HepG2 (cell line): ENCODE measurements around the gene PGP. TPM values are rescaled to one million over a fixed set of nuclear protein-coding genes. Genes with fewer than 3 reads are reported as not detected.
A peak's percentile ranks its signal among the peaks of the same experiment; 100 is the strongest.

Source experiments
- ARHGAP35 ChIP-seq: sonication (generic); formaldehyde crosslinking; IDR thresholded peaks from 2 replicates; pipeline ENCODE4 v1.9.0; 2022; ENCODE audit warnings: mild to moderate bottlenecking, inconsistent platforms, moderate library complexity, missing genetic modification reagents, borderline replicate concordance
- ARID4A ChIP-seq: sonication (generic); formaldehyde crosslinking; IDR thresholded peaks from 2 replicates; pipeline ENCODE4 v1.5.0; 2020; ENCODE audit warnings: mild to moderate bottlenecking, missing genetic modification reagents, borderline replicate concordance
- CREB1 ChIP-seq, 2 experiments: fragments of 450-650 bp in 1 of 2; IDR thresholded peaks; 2 replicates each; pipeline ENCODE4 v1.6.1; 2016 to 2017; ENCODE audit warnings: control low read depth in 1 of 2, mild to moderate bottlenecking in 1 of 2, missing compliant biosample characterization in 1 of 2, missing genetic modification characterization in 1 of 2
- MTA1 ChIP-seq: sonication (generic); formaldehyde crosslinking; IDR thresholded peaks from 2 replicates; pipeline ENCODE4 v1.4.0; 2020; ENCODE audit warnings: missing genetic modification reagents, mild to moderate bottlenecking, borderline replicate concordance
- NFIB ChIP-seq: sonication (generic); formaldehyde crosslinking; IDR thresholded peaks from 2 replicates; pipeline ENCODE4 v1.9.0; 2021; ENCODE audit warnings: missing genetic modification reagents, mild to moderate bottlenecking, borderline replicate concordance
- NR2F6 ChIP-seq, 2 experiments: IDR thresholded peaks; 2 replicates each; pipeline ENCODE4 v1.6.1; 2016; ENCODE audit warnings: antibody characterized with exemption in 1 of 2, mild to moderate bottlenecking in 1 of 2
- RCOR2 ChIP-seq: IDR thresholded peaks from 2 replicates; pipeline ENCODE4 v1.6.1; 2016; ENCODE audit warnings: missing biosample characterization, missing genetic modification reagents
- SP1 ChIP-seq, 2 experiments: fragments of 450-650 bp in 1 of 2; sonication (generic) in 1 of 2; formaldehyde crosslinking in 1 of 2; IDR thresholded peaks; 2 replicates each; pipeline versions ENCODE4 v1.4.0 to v1.6.1; 2016 to 2020; ENCODE audit warnings: missing genetic modification reagents in 1 of 2
- SRY ChIP-seq: sonication (generic); formaldehyde crosslinking; IDR thresholded peaks from 2 replicates; pipeline ENCODE4 v1.8.0; 2022; ENCODE audit warnings: mild to moderate bottlenecking, missing genetic modification reagents
- THAP8 ChIP-seq: sonication (generic); formaldehyde crosslinking; IDR thresholded peaks from 2 replicates; pipeline ENCODE4 v1.5.1; 2020; ENCODE audit warnings: missing genetic modification reagents, mild to moderate bottlenecking, borderline replicate concordance
- ZBTB38 ChIP-seq: sonication (generic); formaldehyde crosslinking; IDR thresholded peaks from 2 replicates; pipeline ENCODE4 v1.5.1; 2020; ENCODE audit warnings: mild to moderate bottlenecking, missing genetic modification reagents
- ZNF577 ChIP-seq: sonication (generic); formaldehyde crosslinking; IDR thresholded peaks from 2 replicates; pipeline ENCODE4 v1.4.0; 2020; ENCODE audit warnings: mild to moderate bottlenecking, low read depth, missing genetic modification reagents, borderline replicate concordance
- ZNF652 ChIP-seq: IDR thresholded peaks from 2 replicates; pipeline ENCODE4 v1.6.1; 2016; ENCODE audit warnings: low read depth, borderline replicate concordance
- ZNF770 ChIP-seq: sonication (generic); formaldehyde crosslinking; IDR thresholded peaks from 2 replicates; pipeline ENCODE4 v1.5.0; 2020; ENCODE audit warnings: mild to moderate bottlenecking, missing genetic modification reagents
- ZSCAN31 ChIP-seq: sonication (generic); formaldehyde crosslinking; IDR thresholded peaks from 2 replicates; pipeline ENCODE4 v1.5.0; 2020; ENCODE audit warnings: low read depth, mild to moderate bottlenecking, missing genetic modification reagents
- polyA plus RNA-seq, 8 experiments: library from polyadenylated mRNA; depleted of rRNA in 3 of 8; stranded (reverse) in 7 of 8; unstranded in 1 of 8; fragments of >200 nt; fragmentation: Illumina TruSeq in 4 of 8; extraction: Trizol in 4 of 8; gene quantifications; 2 replicates each; pipeline versions ENCODE4 v1.2.1 to v1.2.3, GENCODE V29; 2011 to 2016; ENCODE audit warnings: low read depth in 4 of 8, missing spikeins in 1 of 8, mixed read lengths in 1 of 8; ENCODE audit not compliant: insufficient read depth in 1 of 8
- total RNA-seq, 5 experiments: library from RNA; depleted of rRNA; stranded (reverse); fragments of >200 nt; fragmentation: Illumina TruSeq; extraction: Trizol; gene quantifications; 2 replicates each; pipeline ENCODE4 v1.2.3, GENCODE V29; 2016; ENCODE audit warnings: low read depth in 1 of 5

The PGP gene
- total and polyA plus RNA-seq, 2 of the 13 experiments (the other 11 are each of a cell fraction or from before 2014, with no cell fraction given), result 7.3 to 18.3 TPM

- peak; percentile 40; the same call in 1 of the 2 replicates for TF ChIP-seq ARID4A
- TF ChIP-seq CREB1 (IDR thresholded peaks at IDR 0.05), result no peak
- TF ChIP-seq CREB1 (CRISPR knock-in tag; IDR thresholded peaks at IDR 0.05), result no peak
- TF ChIP-seq RCOR2 (CRISPR knock-in tag), result no peak
- no peak for TF ChIP-seq NR2F6 (IDR thresholded peaks at IDR 0.05)
- peak; percentile 58 for TF ChIP-seq NR2F6 (CRISPR knock-in tag; IDR thresholded peaks at IDR 0.05)
- no peak for TF ChIP-seq SP1 (IDR thresholded peaks at IDR 0.05)
- TF ChIP-seq SP1 (CRISPR knock-in tag; IDR thresholded peaks at IDR 0.05), result no peak
- no peak for TF ChIP-seq NFIB (CRISPR knock-in tag)
- TF ChIP-seq ZNF770 (CRISPR knock-in tag), result no peak
- TF ChIP-seq ZNF577 (CRISPR knock-in tag), result no peak
- no peak for TF ChIP-seq ARHGAP35 (CRISPR knock-in tag)
- no peak for TF ChIP-seq ZBTB38 (CRISPR knock-in tag)
- 0 out of 2 replicates have a peak, but pooled peaks have one; percentile 23 for TF ChIP-seq MTA1 (CRISPR knock-in tag)
- no peak for TF ChIP-seq THAP8 (CRISPR knock-in tag)
- 0 out of 2 replicates have a peak, but pooled peaks have one; percentile 41 for TF ChIP-seq SRY (CRISPR knock-in tag)
- no peak for TF ChIP-seq ZSCAN31
- TF ChIP-seq ZNF652, result no peak
Observed at GRCh38 chr16:2210386-2211365, 4.0 kb downstream of the PGP start, which contains the start of gene BRICD5 (continued).
